PC-9 (cell line): ENCODE data around the gene E4F1.

Experiments
- CTCF ChIP-seq: fragments of 200-600 bp; sonication (generic); conservative IDR thresholded peaks from 2 replicates; pipeline ENCODE4 v1.6.1; 2017; ENCODE audit warnings: mixed run types, antibody characterized with exemption, mild to moderate bottlenecking, moderate library complexity
- EZH2 ChIP-seq: fragments of 200-600 bp; sonication (generic); IDR thresholded peaks from 2 replicates; pipeline ENCODE4 v1.8.0; 2017; ENCODE audit warnings: antibody characterized with exemption, low read depth

- no peak for TF ChIP-seq CTCF
- TF ChIP-seq EZH2 = no peak
Measured at GRCh38 chr16:2280461-2280860, 57.1 kb downstream of the E4F1 start.
